Stimulated activated CD4-positive, alpha-beta T cell treated with anti-CD3 and anti-CD28 coated beads, Interleukin-2, amount 100 ng/mL, for 48 hours (primary cell): ENCODE results near the gene TSHZ3.

Source experiments
- DNase-seq, 2 donors: peaks; one replicate each; pipeline ENCODE4 v3.0.0-alpha.2; 2020

TSHZ3 gene

GRCh38 chr19:31261603-31262212 lies 87.5 kb downstream of the TSHZ3 start:
- DNase-seq: no peak

DNA sequence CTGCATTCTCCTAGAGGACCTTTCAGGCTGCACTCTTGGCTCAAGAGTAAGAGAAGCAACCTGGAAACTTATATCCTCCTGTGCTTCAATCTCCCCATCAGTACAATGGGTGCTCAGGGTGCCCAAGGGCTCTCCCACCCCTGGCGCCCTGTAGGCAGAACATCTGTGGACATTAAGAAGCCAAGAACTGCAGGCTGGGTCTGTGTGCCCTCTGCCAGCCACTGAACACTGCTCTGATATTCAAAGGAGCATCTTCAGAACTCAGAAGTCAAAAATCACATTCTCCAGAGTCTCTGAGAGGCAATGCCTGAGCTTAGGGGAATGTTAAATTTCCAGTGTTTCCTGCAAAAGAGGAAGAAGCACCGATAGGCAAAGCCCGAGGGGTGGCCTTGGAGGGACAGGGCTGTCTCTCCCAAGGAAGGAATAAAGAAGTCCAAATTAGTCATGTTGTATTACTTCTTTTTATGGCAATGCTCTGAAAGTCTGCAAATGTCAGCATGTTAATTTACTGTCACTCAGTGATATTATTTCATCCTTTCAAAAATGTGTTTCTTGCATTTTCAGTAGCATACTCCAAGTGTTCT lies 88.1 kb downstream of the TSHZ3 start:
- DNase-seq: no peak

GRCh38 chr19:31260171-31260933 lies 88.9 kb downstream of the TSHZ3 start:
- no peak for DNase-seq

DNA sequence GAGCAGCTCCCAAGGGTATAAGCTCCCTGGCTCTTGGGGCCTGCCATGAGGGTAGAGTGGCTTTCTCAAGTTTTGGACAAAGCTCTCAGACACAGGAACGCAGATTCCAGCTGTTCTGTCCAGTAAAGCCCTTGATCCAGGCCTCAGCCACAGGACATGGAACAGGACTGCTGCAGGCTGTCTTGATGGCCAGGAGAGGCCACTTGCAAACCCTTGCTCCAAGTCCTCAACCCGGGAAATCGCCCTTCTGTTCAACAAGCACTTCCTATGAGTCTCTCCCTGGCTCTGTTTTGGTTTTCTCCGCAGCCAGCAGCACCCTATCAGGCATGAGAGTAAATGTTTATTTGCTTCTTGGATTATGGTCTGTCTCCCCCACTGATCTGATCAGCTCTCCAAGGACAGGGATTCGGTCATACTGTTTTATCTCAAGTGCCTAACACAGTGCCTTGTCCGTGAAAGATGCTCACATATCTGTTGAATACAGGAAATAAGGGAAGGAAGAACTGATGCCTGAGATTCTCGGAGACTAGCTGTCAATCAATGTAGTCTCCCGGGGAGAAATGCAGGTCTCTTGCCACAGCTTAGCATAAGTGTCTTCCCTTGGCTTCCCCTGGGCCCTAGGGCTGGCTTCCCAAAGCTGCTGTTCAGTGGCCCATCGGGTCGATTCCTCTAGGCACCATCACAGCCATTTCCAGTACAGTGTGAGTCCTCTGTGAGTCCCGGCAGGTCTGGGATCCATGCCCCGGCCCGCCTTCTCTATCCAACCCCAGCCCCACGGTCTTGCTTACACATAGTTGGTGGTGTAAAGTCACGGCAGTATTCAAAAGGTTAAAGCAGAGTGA lies 90.8 kb downstream of the TSHZ3 start:
- no peak for DNase-seq

GRCh38 chr19:31257426-31258130 lies 91.7 kb downstream of the TSHZ3 start:
- no peak for DNase-seq

- no peak for DNase-seq
These were observed 92.2 kb downstream of the TSHZ3 start for GRCh38 chr19:31257025-31257424.

GRCh38 chr19:31256593-31256960 lies 92.7 kb downstream of the TSHZ3 start:
- DNase-seq: no peak

GRCh38 chr19:31255831-31256592 lies 93.2 kb downstream of the TSHZ3 start:
- DNase-seq: no peak

DNA sequence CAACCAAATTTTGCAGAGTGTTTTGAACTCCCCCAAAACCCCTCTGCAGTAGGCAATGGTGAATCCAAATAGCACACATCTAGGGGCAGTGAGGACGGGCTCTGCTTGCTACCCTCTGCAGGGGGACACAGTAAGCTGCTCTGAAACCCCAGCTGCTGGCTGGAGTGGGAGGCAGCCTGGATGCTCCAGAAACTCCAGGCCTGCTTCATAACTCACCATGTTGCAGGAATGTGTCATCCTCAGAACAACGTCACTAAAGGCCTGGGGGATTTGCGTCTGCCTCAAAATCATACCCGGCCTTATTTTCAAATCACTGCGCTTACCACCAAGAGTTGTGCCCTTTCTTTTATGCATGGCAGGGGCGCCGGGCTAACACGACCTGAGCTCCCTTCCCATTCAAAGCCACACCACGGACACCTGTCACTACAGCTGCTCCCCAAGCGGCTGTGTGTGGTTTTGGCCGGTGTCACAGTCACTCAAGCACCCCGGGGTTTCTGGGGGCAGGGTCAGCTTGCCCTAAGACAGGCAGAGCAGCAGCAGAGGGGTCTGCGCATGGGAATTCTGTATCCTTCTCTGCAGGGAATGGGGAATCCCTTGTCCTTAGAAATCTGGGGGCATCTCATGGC lies 93.9 kb downstream of the TSHZ3 start:
- no peak for DNase-seq

GRCh38 chr19:31254611-31255010 lies 94.6 kb downstream of the TSHZ3 start:
- no peak for DNase-seq

- DNase-seq: no peak
These were observed 95.1 kb downstream of the TSHZ3 start for GRCh38 chr19:31254180-31254551.

DNA sequence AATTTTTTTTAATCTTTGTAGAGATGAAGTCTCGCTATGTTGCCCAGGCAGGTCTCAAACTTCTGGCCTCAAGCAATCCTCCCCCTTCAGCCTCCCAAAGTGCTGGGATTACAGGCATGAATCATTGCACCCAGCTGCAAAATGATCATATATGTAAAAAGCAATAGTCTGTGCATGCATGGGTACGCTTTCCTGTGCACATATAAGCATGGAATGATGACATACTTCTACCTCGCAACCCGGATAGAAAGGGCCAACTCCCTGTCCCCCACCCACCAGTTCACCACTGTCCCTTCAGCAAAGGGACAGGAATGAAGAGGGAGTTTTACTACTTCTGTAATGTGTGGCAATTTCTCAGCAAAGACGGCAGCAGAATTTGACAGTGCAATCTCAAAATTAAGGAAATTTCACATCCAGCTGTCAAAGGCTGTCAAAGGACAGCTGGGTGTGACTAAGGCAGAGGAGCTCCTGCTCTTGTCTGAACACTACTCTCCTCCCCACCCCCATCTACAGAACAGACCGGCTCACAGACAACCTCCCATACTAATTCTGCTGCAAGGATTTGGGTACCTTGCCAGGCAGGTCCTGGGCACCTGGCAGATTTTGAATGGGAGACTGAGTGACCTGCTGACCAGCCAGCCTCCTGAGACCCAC lies 95.6 kb downstream of the TSHZ3 start:
- no peak for DNase-seq

DNA sequence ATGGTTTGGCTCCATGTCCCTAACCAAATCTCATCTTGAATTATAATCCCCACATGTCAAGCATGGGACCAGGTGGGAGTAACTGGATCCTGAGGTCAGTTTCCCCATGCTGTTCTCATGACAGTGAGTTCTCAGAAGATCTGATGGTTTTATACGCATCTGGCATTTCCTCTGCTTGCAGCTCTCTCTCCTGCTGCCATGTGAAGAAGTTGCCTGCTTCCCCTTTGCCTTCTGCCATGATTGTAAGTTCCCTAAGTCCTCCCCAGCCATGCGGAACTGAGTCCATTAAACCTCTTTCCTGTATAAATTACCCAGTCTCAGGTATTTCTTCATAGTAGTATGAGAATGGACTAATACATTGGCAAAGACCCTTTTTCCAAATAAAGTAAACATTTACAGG lies 96.8 kb downstream of the TSHZ3 start:
- no peak for DNase-seq

GRCh38 chr19:31249217-31249616 lies 100.0 kb downstream of the TSHZ3 start:
- no peak for DNase-seq

DNA sequence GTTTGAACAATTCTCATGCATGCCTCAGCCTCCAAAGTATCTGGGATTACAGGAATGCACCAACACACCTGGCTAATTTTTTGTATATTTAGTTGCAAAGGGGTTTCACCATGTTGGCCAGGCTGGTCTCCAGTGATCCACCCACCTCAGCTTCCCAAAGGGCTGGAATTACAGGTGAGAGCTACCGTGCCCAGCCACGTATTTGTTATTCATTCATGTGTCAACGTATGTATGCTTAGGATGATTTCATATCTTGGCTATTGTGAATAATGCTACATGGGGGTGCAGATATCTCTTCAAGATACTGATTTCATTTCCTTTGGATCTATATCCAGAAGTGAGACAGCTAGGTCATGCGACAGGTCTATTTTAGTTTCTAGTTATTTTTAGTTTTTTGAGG lies 113.4 kb downstream of the TSHZ3 start:
- no peak for DNase-seq

DNA sequence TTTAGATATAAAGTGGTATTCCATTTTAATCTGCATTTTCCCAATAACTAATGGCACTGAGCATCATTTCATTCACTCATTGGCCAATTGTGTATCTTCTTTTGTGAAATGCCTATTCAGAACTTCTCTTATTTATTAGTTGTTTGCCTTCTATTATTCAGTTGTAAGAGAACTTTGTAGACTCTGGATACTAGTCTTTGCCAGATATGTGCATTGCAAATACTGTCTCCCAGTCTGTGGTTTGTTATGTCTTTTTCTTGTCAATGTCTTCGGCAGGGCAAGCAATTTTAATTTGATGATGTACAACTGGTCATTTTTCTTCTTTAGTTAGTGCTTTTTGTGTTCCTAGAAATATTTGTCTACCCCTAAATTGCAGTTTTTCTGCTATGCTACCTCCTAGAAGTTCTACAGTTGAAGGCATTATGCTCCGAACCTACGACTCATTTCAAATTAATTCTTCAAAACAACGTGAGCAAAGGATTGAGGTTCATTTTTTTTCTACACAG lies 115.9 kb downstream of the TSHZ3 start:
- DNase-seq: no peak

- DNase-seq: no peak
These were observed 116.4 kb downstream of the TSHZ3 start for GRCh38 chr19:31232871-31233270.

GRCh38 chr19:31232180-31232579 lies 117.1 kb downstream of the TSHZ3 start:
- no peak for DNase-seq

GRCh38 chr19:31231237-31231636 lies 118.0 kb downstream of the TSHZ3 start:
- no peak for DNase-seq

- DNase-seq: no peak
These were observed 122.9 kb downstream of the TSHZ3 start for GRCh38 chr19:31226151-31226935.
